H9 (cell line): ENCODE results near the gene TMEM178B. TPM values are rescaled to one million over a fixed set of nuclear protein-coding genes. Genes with fewer than 3 reads are reported as not detected.
A peak's percentile ranks its signal among the peaks of the same experiment; 100 is the strongest.
"Not testable (repeated sequence)": the region's sequence is repeated elsewhere in the genome, so short reads cannot be mapped to it uniquely, and the experiment has no call there.

Experiments
- DNase-seq: peaks from one replicate; pipeline ENCODE4 v3.0.0-alpha.2; 2017
- H2AFZ ChIP-seq: one replicate; pipeline ENCODE4 v1.6.1; 2013; ENCODE audit warnings: mild to moderate bottlenecking, low read length, control low read depth, moderate library complexity
- H2AK5ac ChIP-seq: 2 replicates; pipeline ENCODE4 v1.6.1; 2013; ENCODE audit warnings: low read length, control low read depth, mixed read lengths; ENCODE audit not compliant: insufficient read length
- H2BK120ac ChIP-seq: one replicate; pipeline ENCODE4 v1.6.1; 2013; ENCODE audit warnings: low read depth, mild to moderate bottlenecking, low read length, control low read depth, inconsistent platforms; ENCODE audit not compliant: poor library complexity, severe bottlenecking
- H2BK12ac ChIP-seq: 2 replicates; pipeline ENCODE4 v1.6.1; 2013; ENCODE audit warnings: low read length, control low read depth, mixed read lengths, low read depth; ENCODE audit not compliant: insufficient read length
- H2BK15ac ChIP-seq: 2 replicates; pipeline ENCODE4 v1.6.1; 2013; ENCODE audit warnings: low read depth, low read length, control low read depth
- H2BK20ac ChIP-seq: one replicate; pipeline ENCODE4 v1.6.1; 2013; ENCODE audit warnings: low read depth, mild to moderate bottlenecking, low read length, control low read depth, inconsistent platforms; ENCODE audit not compliant: poor library complexity, severe bottlenecking
- H2BK5ac ChIP-seq: 2 replicates; pipeline ENCODE4 v1.6.1; 2013; ENCODE audit warnings: low read length, control low read depth, mixed read lengths; ENCODE audit not compliant: insufficient read length
- H3K14ac ChIP-seq: 2 replicates; pipeline ENCODE4 v1.6.1; 2013; ENCODE audit warnings: low read length, control low read depth; ENCODE audit not compliant: insufficient read depth
- H3K18ac ChIP-seq: 2 replicates; pipeline ENCODE4 v1.6.1; 2013; ENCODE audit warnings: low read depth, mild to moderate bottlenecking, mixed read lengths, low read length, control low read depth; ENCODE audit not compliant: insufficient read length
- H3K23ac ChIP-seq: 2 replicates; pipeline ENCODE4 v1.6.1; 2013; ENCODE audit warnings: low read length, control low read depth, mixed read lengths, low read depth; ENCODE audit not compliant: insufficient read length
- H3K23me2 ChIP-seq: 2 replicates; pipeline ENCODE4 v1.6.1; 2013; ENCODE audit warnings: low read depth, mild to moderate bottlenecking, mixed read lengths, low read length, control low read depth; ENCODE audit not compliant: insufficient read length, poor library complexity, severe bottlenecking
- H3K27ac ChIP-seq: 2 replicates; pipeline ENCODE4 v1.5.1; 2013; ENCODE audit warnings: low read length, control low read depth, mixed read lengths, low read depth; ENCODE audit not compliant: insufficient read length
- H3K27me3 ChIP-seq: 2 replicates; pipeline ENCODE4 v1.6.1; 2013; ENCODE audit warnings: low read length, control low read depth, inconsistent platforms; ENCODE audit not compliant: insufficient read depth
- H3K4ac ChIP-seq: 2 replicates; pipeline ENCODE4 v1.6.1; 2013; ENCODE audit warnings: low read depth, mild to moderate bottlenecking, control low read depth, inconsistent platforms, low read length, moderate library complexity
- H3K4me1 ChIP-seq: 2 replicates; pipeline ENCODE4 v1.6.1; 2013; ENCODE audit warnings: low read length, control low read depth, inconsistent platforms; ENCODE audit not compliant: insufficient read depth
- H3K4me2 ChIP-seq: 2 replicates; pipeline ENCODE4 v1.6.1; 2013; ENCODE audit warnings: low read length, control low read depth, mixed read lengths; ENCODE audit not compliant: insufficient read length, insufficient read depth
- H3K56ac ChIP-seq: 2 replicates; pipeline ENCODE4 v1.6.1; 2013; ENCODE audit warnings: low read depth, mild to moderate bottlenecking, mixed read lengths, low read length, control low read depth; ENCODE audit not compliant: insufficient read length
- H3K79me1 ChIP-seq: 2 replicates; pipeline ENCODE4 v1.6.1; 2013; ENCODE audit warnings: low read depth, mild to moderate bottlenecking, moderate library complexity, low read length, control low read depth, inconsistent platforms; ENCODE audit not compliant: insufficient read depth, poor library complexity, severe bottlenecking
- H3K79me2 ChIP-seq: 2 replicates; pipeline ENCODE4 v1.6.1; 2013; ENCODE audit warnings: low read length, control low read depth, inconsistent platforms; ENCODE audit not compliant: insufficient read depth
- H3K9ac ChIP-seq: 2 replicates; pipeline ENCODE4 v1.6.1; 2013; ENCODE audit warnings: low read length, control low read depth, mixed read lengths; ENCODE audit not compliant: insufficient read length; ENCODE audit errors: extremely low read depth
- H3K9me3 ChIP-seq: one replicate; pipeline ENCODE4 v1.6.1; 2013; ENCODE audit warnings: low read depth, low read length, inconsistent platforms; ENCODE audit not compliant: control insufficient read depth
- H3T11ph ChIP-seq: one replicate; pipeline ENCODE4 v1.6.1; 2013; ENCODE audit warnings: mild to moderate bottlenecking, low read length, control low read depth, inconsistent platforms
- H4K20me1 ChIP-seq: one replicate; pipeline ENCODE4 v1.6.1; 2013; ENCODE audit not compliant: control insufficient read depth, insufficient read length, insufficient read depth
- H4K5ac ChIP-seq: 2 replicates; pipeline ENCODE4 v1.6.1; 2013; ENCODE audit warnings: low read depth, mild to moderate bottlenecking, mixed read lengths, low read length, control low read depth; ENCODE audit not compliant: insufficient read length
- H4K8ac ChIP-seq: replicated peaks from 2 replicates; pipeline ENCODE4 v1.6.1; 2013; ENCODE audit warnings: low read length, control low read depth, mixed read lengths, low read depth; ENCODE audit not compliant: insufficient read length
- H4K91ac ChIP-seq: 2 replicates; pipeline ENCODE4 v1.6.1; 2013; ENCODE audit warnings: low read depth, mild to moderate bottlenecking, moderate library complexity, mixed read lengths, low read length, control low read depth; ENCODE audit not compliant: insufficient read length
- H3K27ac Mint-ChIP-seq, 3 experiments: 2 replicates in 2 of 3; 3 replicates in 1 of 3; pipeline ENCODE4 v1.8.0; 2020 to 2021; ENCODE audit warnings: mixed read lengths in 3 of 3, mild to moderate bottlenecking in 1 of 3, moderate library complexity in 1 of 3
- H3K27me3 Mint-ChIP-seq: 2 replicates; pipeline ENCODE4 v1.8.0; 2021; ENCODE audit warnings: low read depth, mild to moderate bottlenecking, moderate library complexity, mixed read lengths
- H3K36me3 Mint-ChIP-seq, 3 experiments: 2 replicates in 2 of 3; 3 replicates in 1 of 3; pipeline ENCODE4 v1.8.0; 2020 to 2021; ENCODE audit warnings: low read depth in 3 of 3, mixed read lengths in 3 of 3; ENCODE audit not compliant: insufficient read depth in 1 of 3
- H3K4me1 Mint-ChIP-seq, 2 experiments: 2 replicates each; pipeline ENCODE4 v1.8.0; 2020; ENCODE audit warnings: mixed read lengths in 2 of 2
- H3K4me3 Mint-ChIP-seq, 2 experiments: 2 replicates in 1 of 2; 3 replicates in 1 of 2; pipeline ENCODE4 v1.8.0; 2020 to 2021; ENCODE audit warnings: mild to moderate bottlenecking in 2 of 2, mixed read lengths in 2 of 2, moderate library complexity in 1 of 2
- H3K9me3 Mint-ChIP-seq, 2 experiments: 2 replicates in 1 of 2; 3 replicates in 1 of 2; pipeline ENCODE4 v1.8.0; 2020; ENCODE audit warnings: mild to moderate bottlenecking in 2 of 2, mixed read lengths in 2 of 2, moderate library complexity in 1 of 2
- CTCF ChIP-seq: fragments of 200-600 bp; sonication (generic); conservative IDR thresholded peaks from 3 replicates; pipeline ENCODE4 v1.8.0; 2021; ENCODE audit warnings: antibody characterized with exemption, mild to moderate bottlenecking
- WGBS: extraction: QIAGEN DNeasy Blood & Tissue Kit; methylation state at CpG from one replicate; pipeline ENCODE4 v1.1.7; 2013; ENCODE audit warnings: missing lambda C conversion rate, low lambda C conversion rate, mixed read lengths; ENCODE audit not compliant: insufficient read length; ENCODE audit errors: extremely low coverage; 5-methylcytosine and 5-hydroxymethylcytosine counted together
- total RNA-seq: library from RNA; stranded (reverse); gene quantifications from 2 replicates; pipeline ENCODE4 v1.2.1, GENCODE V29; 2021

TMEM178B gene
- total RNA-seq, 1 experiment from 2014 or later: 11.3 TPM

GRCh38 chr7:141057788-141058187, 16.1 kb upstream of the TMEM178B start:
- Mint-ChIP-seq H3K27ac (no peak overlapping the region; a peak in 1 of 7 replicates), H3K9me3 (peaks cover 2 to 3% of the 10 kb centered on the region in 2 experiments), H3K36me3 (peaks cover 0 to 4% (median 2%) of the 10 kb centered on the region in 3 experiments; a peak in 1 of 7 replicates), H3K27me3 (peaks cover 2% of the 10 kb centered on the region), H3K4me3 (no peak overlapping the region), H3K4me1 (no peaks in the 10 kb centered on the region)
- Histone ChIP-seq H3K27ac (no peak overlapping the region), H2AK5ac (no peak overlapping the region), H4K8ac (no peak overlapping the region), H4K91ac (no peak overlapping the region), H2BK12ac (no peak overlapping the region), H2BK5ac (no peak overlapping the region), H3T11ph (no peak overlapping the region), H3K9ac (no peak overlapping the region), H3K4me1 (no peaks in the 10 kb centered on the region), H3K9me3 (no peaks in the 10 kb centered on the region), H3K27me3 (no peaks in the 10 kb centered on the region), H3K4me2 (no peak overlapping the region), H2BK20ac (no peak overlapping the region), H4K20me1 (no peaks in the 10 kb centered on the region), H3K79me2 (no peaks in the 10 kb centered on the region), H3K23ac (no peak overlapping the region), H3K56ac (no peak overlapping the region), H3K18ac (no peak overlapping the region), H2BK15ac (no peak overlapping the region), H3K79me1 (no peaks in the 10 kb centered on the region), H3K14ac (no peak overlapping the region), H2BK120ac (no peak overlapping the region), H4K5ac (no peak overlapping the region), H2AFZ (no peak overlapping the region), H3K23me2 (no peaks in the 10 kb centered on the region), H3K4ac (no peak overlapping the region)
- TF ChIP-seq CTCF: no peak
- DNase-seq: no peak
- no CpG with 5 or more reads among the region's 3 CpGs for WGBS

- not testable (repeated sequence) for H3K27ac ChIP-seq, H2AK5ac ChIP-seq, H2BK5ac ChIP-seq, H3K9me3 ChIP-seq, H3K4ac ChIP-seq, H4K8ac ChIP-seq, H3K23ac ChIP-seq, H3K56ac ChIP-seq, H3K4me1 ChIP-seq, H3K14ac ChIP-seq, H4K91ac ChIP-seq, H2BK12ac ChIP-seq, H3K9ac ChIP-seq, DNase-seq, H3K27me3 ChIP-seq, H3K9me3 Mint-ChIP-seq, H3K79me1 ChIP-seq, H3K79me2 ChIP-seq, H2AFZ ChIP-seq, H4K5ac ChIP-seq, H4K20me1 ChIP-seq, H3K4me2 ChIP-seq, H2BK15ac ChIP-seq
- peak overlapping the region; percentile 83 for H2BK20ac ChIP-seq
- H2BK120ac ChIP-seq: peak overlapping the region; percentile 77
- H3K18ac ChIP-seq: peak overlapping the region; percentile 48
- peak overlapping the region in 1 of 3 experiments; percentile 98; a peak in 2 of 7 replicates for H3K27ac Mint-ChIP-seq
- peaks cover 43% of the 10 kb centered on the region for H3K27me3 Mint-ChIP-seq
- H3T11ph ChIP-seq: peak overlapping the region; percentile 53
- H3K4me3 Mint-ChIP-seq: peak overlapping the region; percentile 48 to 65; a peak in 3 of 5 replicates
- WGBS: no CpG with 5 or more reads among the region's 16 CpGs
- peaks cover 17 to 22% of the 10 kb centered on the region in 2 experiments for H3K4me1 Mint-ChIP-seq
- peaks cover 0 to 12% (median 1%) of the 10 kb centered on the region in 3 experiments; a peak in 3 of 7 replicates for H3K36me3 Mint-ChIP-seq
- H3K23me2 ChIP-seq: peaks cover 14% of the 10 kb centered on the region
Observed at GRCh38 chr7:141067856-141068255, 6.0 kb upstream of the TMEM178B start.
